Testis (tissue), 3 donors: ENCODE results near the gene RARG. TPM values are rescaled to one million over a fixed set of nuclear protein-coding genes. Genes with fewer than 3 reads are reported as not detected.

Experiments used
- DNase-seq: peaks from one replicate; pipeline ENCODE4 v3.0.0-alpha.2; 2019
- H3K27ac ChIP-seq, 2 donors: fragments of 200-600 bp; sonication (generic); one replicate each; pipeline ENCODE4 v1.5.1; 2019
- H3K27me3 ChIP-seq: fragments of 200-600 bp; sonication (generic); one replicate; pipeline ENCODE4 v1.5.1; 2019
- H3K36me3 ChIP-seq: fragments of 200-600 bp; sonication (generic); one replicate; pipeline ENCODE4 v1.5.1; 2017; ENCODE audit warnings: low read depth; ENCODE audit errors: missing control alignments
- H3K4me1 ChIP-seq: fragments of 200-600 bp; sonication (generic); one replicate; pipeline ENCODE4 v1.5.1; 2019
- H3K4me3 ChIP-seq, 2 donors: fragments of 200-600 bp; sonication (generic); one replicate each; pipeline ENCODE4 v1.5.1; 2017 to 2019
- H3K9me3 ChIP-seq: fragments of 200-600 bp; sonication (generic); one replicate; pipeline ENCODE4 v1.5.1; 2017
- POLR2A ChIP-seq: fragments of 450-650 bp; IDR thresholded peaks from one replicate; pipeline ENCODE4 v1.6.1; 2017; ENCODE audit warnings: antibody characterized with exemption, mild to moderate bottlenecking, moderate library complexity
- WGBS, 2 donors: methylation state at CpG; one replicate each; pipeline ENCODE4 v1.1.5; 2018; 5-methylcytosine and 5-hydroxymethylcytosine counted together
- intact Hi-C: fragments of 100-400 bp; cut with DNase I; formaldehyde crosslinking; loops from one replicate; pipeline ENCODE4 v1.15.1; 2023; ENCODE audit warnings: low total_unique reads
- polyA plus RNA-seq: library from polyadenylated mRNA; stranded (reverse); fragments of 350-450 nt; fragmentation: Illumina TruSeq; extraction: RNeasy Lipid Tissue Mini Kit (QIAGEN cat#74804); gene quantifications from one replicate; pipeline ENCODE4 v1.2.3, GENCODE V29; 2014; ENCODE audit warnings: low read depth, low replicate concordance; ENCODE audit not compliant: insufficient read depth
- total RNA-seq, 2 donors: library from RNA; depleted of rRNA; stranded (reverse); fragments of >200 nt; gene quantifications; one replicate each; pipeline ENCODE4 v1.2.3, GENCODE V29; 2016
- TF ChIP-seq, protein P1 (sequence below), 3 experiments: fragments of 450-650 bp in 2 of 3; fragments of 200-600 bp in 1 of 3; sonication (generic) in 1 of 3; IDR thresholded peaks; one replicate each; pipeline ENCODE4 v1.5.1; 2016 to 2019; ENCODE audit warnings: antibody characterized with exemption in 3 of 3, mild to moderate bottlenecking in 2 of 3, moderate library complexity in 1 of 3

RARG gene
- total and polyA plus RNA-seq, 3 donors from 2014 or later: 12.1 to 13.6 (median 12.5) TPM

DNA sequence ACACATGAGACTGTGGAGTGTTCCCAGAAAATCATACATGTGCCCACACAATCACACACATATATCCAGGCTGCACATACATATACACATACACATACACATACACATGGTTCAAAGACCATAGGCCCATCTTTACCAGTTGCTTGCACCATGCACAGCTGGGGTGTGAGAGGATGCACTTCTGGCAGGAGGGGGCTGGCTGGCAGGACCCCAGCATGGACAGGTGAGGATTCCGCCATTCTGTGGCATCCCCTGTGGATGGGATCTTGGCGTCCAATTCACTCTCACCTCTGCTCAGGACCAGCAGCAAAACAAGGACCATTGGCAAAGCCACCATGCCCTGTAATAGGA is 31.9 kb downstream of the RARG start:
- intact Hi-C loops: no loop called here
- WGBS, 2 donors: 89 to 90% methylated on average over 2 of the region's 2 CpGs
- no peak overlapping the region for H3K4me3 ChIP-seq
- H3K27ac ChIP-seq: no peak overlapping the region
- TF ChIP-seq POLR2A: no peak
- TF ChIP-seq, protein P1, sequence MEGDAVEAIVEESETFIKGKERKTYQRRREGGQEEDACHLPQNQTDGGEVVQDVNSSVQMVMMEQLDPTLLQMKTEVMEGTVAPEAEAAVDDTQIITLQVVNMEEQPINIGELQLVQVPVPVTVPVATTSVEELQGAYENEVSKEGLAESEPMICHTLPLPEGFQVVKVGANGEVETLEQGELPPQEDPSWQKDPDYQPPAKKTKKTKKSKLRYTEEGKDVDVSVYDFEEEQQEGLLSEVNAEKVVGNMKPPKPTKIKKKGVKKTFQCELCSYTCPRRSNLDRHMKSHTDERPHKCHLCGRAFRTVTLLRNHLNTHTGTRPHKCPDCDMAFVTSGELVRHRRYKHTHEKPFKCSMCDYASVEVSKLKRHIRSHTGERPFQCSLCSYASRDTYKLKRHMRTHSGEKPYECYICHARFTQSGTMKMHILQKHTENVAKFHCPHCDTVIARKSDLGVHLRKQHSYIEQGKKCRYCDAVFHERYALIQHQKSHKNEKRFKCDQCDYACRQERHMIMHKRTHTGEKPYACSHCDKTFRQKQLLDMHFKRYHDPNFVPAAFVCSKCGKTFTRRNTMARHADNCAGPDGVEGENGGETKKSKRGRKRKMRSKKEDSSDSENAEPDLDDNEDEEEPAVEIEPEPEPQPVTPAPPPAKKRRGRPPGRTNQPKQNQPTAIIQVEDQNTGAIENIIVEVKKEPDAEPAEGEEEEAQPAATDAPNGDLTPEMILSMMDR (IDR thresholded peaks at IDR 0.05): no peak
- no peaks in the 10 kb centered on the region for H3K36me3 ChIP-seq
- H3K4me1 ChIP-seq: peaks cover 12% of the 10 kb centered on the region
- H3K27me3 ChIP-seq: no peaks in the 10 kb centered on the region
- no peaks in the 10 kb centered on the region for H3K9me3 ChIP-seq
- DNase-seq: no peak

- intact Hi-C loops: no loop called here
These were observed 32.3 kb downstream of the RARG start for GRCh38 chr12:53199700-53200099.

DNA sequence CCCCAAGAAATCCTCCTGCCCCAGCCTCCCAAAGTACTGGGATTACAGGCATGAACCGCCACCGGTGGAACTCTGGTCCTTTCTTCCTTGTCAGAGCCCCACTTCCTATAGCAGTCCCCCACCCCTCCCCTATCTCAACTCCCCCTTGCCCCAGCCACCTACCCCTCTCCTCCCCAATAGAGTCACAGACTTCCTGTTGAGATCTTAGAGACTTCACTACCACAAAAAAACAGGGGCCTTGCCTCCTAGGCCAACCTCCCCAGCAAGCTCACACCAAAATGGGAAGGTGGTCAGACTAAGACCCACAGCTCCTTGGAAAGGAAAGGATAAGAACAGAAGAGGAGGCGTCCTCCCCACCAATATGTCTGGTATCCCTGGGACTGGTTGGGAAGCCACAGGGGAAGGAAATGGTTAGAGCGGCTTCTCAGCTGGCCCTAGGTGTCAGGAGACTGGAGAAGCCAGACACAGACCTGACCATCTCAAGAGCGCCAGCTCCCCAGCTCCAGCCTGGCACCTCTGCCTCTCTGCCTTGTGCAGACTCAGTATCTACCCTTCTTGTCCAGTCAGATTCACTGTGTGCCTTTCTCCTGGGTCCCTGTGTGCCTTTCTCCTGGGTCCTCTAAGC is 33.4 kb downstream of the RARG start:
- no peak for TF ChIP-seq POLR2A
- TF ChIP-seq, protein P1 (IDR thresholded peaks at IDR 0.05): no peak
- Histone ChIP-seq H3K4me1 (peaks cover 16% of the 10 kb centered on the region), H3K27me3 (no peaks in the 10 kb centered on the region), H3K4me3 (no peak overlapping the region), H3K9me3 (no peaks in the 10 kb centered on the region), H3K27ac (no peak overlapping the region), H3K36me3 (no peaks in the 10 kb centered on the region)
- intact Hi-C loops: no loop called here
- DNase-seq: no peak
- 72 to 73% methylated on average over 4 to 5 of the region's 5 CpGs for WGBS, 2 donors

More at GRCh38 chr12:53199700-53200099, 32.3 kb downstream of the RARG start:
- H3K27me3 ChIP-seq: no peaks in the 10 kb centered on the region
- peaks cover 16% of the 10 kb centered on the region for H3K4me1 ChIP-seq
- H3K4me3 ChIP-seq: no peak overlapping the region
- no peaks in the 10 kb centered on the region for H3K36me3 ChIP-seq
- WGBS, 2 donors: 92 to 95% methylated on average over 3 of the region's 3 CpGs
- no peak for DNase-seq
- no peak overlapping the region for H3K27ac ChIP-seq
- TF ChIP-seq POLR2A: no peak
- TF ChIP-seq, protein P1 (IDR thresholded peaks at IDR 0.05): no peak
- H3K9me3 ChIP-seq: no peaks in the 10 kb centered on the region

DNA sequence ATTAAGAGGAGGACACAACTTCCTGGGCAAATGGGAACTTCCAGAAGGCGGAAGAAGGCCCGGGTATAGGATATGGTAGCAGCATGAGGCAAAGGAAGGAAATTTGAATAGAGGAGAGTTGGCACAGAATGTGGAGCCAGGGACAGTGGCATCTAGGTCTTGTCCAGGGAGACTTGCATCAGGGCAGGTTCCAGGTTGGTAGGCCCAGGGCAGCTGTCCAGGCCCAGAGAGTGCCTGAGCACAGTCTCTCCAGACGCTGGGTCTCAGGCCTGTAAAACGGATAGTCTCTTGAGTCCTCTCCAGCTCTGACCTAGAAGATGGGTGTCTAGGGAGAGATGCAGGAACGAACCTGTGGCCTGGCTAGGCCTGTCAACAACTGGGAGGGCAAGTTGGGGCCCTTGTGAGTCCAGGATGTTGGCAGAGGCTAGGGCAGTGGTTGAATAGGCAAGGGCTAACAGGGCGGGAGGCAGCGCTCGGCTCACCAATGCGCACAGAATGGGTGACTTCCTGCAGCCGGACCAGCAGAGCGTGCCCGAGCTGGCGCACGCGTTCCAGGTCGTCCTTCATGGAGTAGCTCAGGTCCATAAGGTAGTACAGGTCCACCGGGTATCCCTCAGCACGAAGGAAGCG is 34.9 kb downstream of the RARG start:
- H3K4me3 ChIP-seq: peak overlapping the region in 1 of 2 donors; percentile 27
- WGBS, 2 donors: 56 to 73% methylated on average over 9 to 19 of the region's 19 CpGs
- DNase-seq: no peak
- no peaks in the 10 kb centered on the region for H3K36me3 ChIP-seq
- TF ChIP-seq, protein P1 (IDR thresholded peaks at IDR 0.05): no peak
- no peak for TF ChIP-seq POLR2A
- H3K4me1 ChIP-seq: peaks cover 16% of the 10 kb centered on the region
- no peaks in the 10 kb centered on the region for H3K27me3 ChIP-seq
- no peaks in the 10 kb centered on the region for H3K9me3 ChIP-seq
- H3K27ac ChIP-seq: no peak overlapping the region
- intact Hi-C loops: no loop called here

DNA sequence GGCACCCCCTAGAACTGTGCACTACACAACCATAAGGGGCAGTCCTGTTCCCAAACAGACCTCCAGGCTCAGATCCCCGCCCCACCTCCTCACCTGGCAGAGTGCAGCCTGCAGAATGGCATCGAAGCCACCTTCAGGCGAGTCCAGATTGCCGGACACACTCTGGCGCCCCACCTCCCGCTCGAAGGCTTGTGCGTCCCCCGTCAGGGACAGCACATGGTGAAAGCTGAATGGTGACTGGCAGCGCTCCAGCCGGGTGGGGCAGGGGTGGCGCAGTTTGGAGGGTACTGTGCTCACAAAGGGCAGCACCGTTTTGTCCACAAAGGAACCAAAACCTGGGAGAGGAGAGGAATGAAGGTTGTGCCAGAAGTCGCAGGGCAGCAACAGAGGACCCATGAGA is 35.5 kb downstream of the RARG start:
- Histone ChIP-seq H3K36me3 (no peaks in the 10 kb centered on the region), H3K4me1 (peaks cover 16% of the 10 kb centered on the region), H3K4me3 (no peak overlapping the region), H3K27ac (no peak overlapping the region), H3K9me3 (no peaks in the 10 kb centered on the region), H3K27me3 (no peaks in the 10 kb centered on the region)
- 83 to 86% methylated on average over 13 to 14 of the region's 14 CpGs for WGBS, 2 donors
- TF ChIP-seq POLR2A: no peak
- TF ChIP-seq, protein P1 (IDR thresholded peaks at IDR 0.05): no peak
- no peak for DNase-seq
- intact Hi-C loops: no loop called here
